ENCODE data around the gene NAA16.
A peak's percentile ranks its signal among the peaks of the same experiment; 100 is the strongest.
"Not testable (repeated sequence)": the region's sequence is repeated elsewhere in the genome, so short reads cannot be mapped to it uniquely, and the experiment has no call there.

The NAA16 gene

DNA sequence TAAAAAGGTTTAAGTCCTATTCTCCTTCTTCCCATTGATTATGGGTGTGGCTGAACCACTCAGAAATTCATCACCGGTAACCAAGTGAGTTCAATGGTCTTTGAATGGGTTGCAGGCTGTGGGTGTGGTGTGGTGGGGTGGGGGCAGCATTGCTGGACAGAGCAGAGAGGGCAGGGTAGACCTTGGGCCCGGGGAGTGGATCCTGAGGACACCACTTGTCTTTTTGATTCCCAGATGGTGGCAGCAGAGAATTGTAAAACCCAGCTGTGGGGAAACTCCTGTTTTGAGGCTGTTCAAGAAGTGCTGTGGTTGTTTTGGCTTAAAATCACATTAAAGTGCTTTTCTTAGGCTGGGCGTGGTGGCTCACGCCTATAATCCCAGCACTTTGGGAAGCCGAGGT lies 100.5 kb downstream of the NAA16 start:
- peak in 1 of 4 experiments; percentile 4 for DNase-seq

DNA sequence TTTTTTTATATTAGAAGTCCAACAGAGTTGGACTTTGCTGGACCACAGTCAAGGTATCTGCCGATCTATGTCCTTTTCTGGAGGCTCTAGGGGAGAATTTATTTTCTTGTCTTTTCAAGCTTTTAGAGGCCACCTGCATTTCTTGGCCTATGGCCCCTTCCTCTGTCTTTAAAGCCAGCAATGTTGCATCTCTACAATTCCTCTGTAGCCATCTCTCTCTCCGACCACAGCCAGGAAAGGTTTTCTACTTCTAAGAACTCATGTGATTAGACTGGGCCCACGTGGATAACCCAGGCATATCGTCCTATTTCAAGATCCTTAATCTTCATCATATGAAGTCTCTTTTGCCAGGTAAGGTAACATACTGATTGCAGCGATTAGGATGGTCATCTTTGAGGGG lies 102.8 kb downstream of the NAA16 start:
- DNase-seq = no peak

DNA sequence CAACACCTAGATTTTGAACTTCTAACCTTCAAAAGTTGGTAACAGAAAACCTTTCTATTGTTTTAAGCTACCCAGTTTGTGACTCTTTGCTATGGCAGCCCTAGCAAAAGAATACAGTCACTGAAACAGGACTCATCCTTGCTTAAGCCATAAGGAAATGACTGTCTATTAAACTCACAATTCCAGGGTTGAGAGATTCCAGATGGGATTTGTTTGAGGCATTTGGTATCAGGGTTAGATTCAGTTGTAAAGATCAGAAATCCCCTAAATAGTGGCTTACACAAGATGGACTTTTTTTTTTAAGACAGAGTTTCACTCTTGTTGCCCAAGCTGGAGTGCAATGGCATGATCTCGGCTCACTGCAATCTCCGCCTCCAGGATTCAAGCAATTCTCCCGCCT lies 105.2 kb downstream of the NAA16 start:
- no peak for DNase-seq

DNA sequence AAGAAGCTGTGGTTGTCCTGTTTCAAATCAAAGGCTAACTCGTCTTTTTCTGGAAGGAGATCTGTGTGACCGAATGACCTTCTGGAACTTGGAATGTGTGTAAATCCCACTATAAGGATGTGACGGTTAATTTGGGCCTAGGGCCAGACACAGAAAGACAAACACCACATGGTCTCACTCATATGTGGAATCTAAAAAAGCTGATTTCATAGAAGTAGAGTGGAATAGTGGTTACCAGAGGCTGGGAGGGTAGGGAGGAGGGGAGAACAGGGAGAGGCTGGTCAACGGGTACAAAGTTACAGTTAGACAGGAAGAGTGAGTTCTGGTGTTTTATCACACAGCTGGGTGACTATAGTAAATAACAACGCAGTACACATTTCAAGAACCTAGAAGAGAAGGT lies 107.0 kb downstream of the NAA16 start:
- DNase-seq = no peak

DNA sequence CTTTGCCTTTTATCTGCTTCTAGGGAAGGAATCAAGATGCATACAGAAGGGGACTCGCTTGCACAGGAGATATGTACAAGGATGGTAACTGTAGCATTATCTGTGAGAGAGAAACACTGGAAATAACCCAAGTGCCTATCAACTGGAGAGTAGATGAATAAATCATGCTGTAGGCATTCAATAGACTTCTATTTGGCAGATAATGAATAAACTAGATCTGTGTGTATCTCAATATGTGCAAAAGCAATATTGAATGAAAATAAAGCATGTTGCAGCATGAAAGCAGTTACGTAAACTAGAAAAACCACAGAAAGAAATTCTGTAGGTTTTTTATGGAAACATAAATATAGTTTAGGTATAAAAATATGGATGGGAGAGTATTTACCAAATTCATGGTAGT lies 107.7 kb downstream of the NAA16 start:
- no peak for DNase-seq

GRCh38 chr13:41419206-41419605 lies 108.1 kb downstream of the NAA16 start:
- DNase-seq = no peak

- DNase-seq = no peak
Observed at GRCh38 chr13:41420146-41420545, 109.1 kb downstream of the NAA16 start.

DNA sequence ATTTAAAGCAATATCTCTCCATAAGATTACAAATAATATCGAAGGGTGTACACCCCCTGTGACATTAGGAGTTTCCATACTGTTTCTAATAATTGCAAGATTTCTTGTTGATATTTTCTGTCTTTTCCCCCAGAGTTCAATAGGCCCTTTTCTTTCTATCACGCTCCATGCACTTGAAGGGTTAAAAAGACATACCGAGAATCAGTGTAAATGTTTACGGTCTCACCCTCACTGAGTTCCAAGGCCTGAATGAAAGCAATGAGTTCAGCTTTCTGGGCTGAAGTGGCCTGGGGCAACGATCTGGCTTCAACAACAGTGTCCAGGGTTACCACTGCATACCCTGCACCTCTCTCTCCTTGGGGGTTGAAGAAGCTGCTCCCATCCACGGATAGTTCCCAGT lies 110.3 kb downstream of the NAA16 start:
- DNase-seq = not testable (repeated sequence)

DNA sequence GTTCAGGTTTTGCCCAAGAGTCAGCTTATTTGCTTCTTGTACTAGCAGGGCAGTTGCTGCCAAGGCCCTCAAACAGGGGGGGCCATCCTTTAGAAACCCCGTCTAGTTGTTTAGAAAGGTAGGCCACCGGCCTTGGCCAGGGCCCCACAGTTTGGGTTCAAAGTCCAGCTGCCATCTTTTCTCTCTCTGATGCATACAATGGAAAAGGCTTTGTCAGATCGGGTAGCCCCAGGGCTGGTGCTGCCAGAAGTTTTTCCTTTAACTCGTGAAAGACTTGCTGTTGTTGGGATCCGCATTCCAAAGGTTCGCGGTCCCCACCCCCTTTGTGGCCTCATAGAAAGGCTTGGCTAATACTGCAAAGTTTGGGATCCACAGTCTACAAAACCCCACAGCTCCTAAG lies 110.9 kb downstream of the NAA16 start:
- not testable (repeated sequence) for DNase-seq

GRCh38 chr13:41423259-41423658 lies 112.2 kb downstream of the NAA16 start:
- DNase-seq = not testable (repeated sequence)

DNA sequence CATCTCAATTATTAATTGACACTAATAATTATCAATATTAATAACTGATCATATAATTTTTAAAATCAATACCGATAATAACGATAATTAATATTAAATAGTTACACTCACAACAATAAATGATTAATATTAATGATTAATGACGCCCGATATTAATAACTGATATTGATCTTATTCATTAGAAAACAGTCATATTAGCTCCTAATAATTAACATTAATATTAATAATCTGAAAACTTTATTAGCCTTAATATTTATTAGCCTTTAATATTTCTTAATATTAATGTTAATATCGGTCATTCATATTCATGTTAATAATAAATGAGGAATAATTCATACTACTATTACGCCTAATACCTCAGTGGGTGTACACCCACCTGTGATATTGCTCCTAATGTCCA lies 113.6 kb downstream of the NAA16 start:
- not testable (repeated sequence) for DNase-seq

DNA sequence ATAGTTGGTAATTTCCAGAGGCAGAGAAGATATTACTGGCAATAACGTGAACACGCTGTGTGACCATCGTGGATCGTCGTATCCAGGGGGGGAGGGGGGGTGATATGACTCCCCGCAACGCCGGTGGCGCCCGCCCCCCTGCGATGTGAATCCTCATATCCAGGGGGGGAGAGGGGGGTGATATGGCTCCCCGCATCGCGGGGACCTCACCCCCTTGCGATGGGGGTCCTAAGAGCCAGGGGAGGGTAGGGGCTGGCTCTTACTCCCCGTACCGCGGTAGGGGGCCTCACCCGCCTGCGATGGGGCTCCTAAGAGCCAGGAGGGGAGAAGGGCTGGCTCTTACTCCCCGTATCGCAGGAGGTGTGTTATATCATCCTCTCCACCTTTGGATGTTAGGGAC lies 115.0 kb downstream of the NAA16 start:
- DNase-seq = no peak

All from activated naive CD4-positive, alpha-beta T cell (primary cell).